Cortex of kidney (tissue), 1 donor: ENCODE measurements around the gene PLK2.

Source experiments
- DNase-seq: peaks from one replicate; lab custom pipeline; 2025; lab: John Stamatoyannopoulos, UW

The PLK2 gene

DNA sequence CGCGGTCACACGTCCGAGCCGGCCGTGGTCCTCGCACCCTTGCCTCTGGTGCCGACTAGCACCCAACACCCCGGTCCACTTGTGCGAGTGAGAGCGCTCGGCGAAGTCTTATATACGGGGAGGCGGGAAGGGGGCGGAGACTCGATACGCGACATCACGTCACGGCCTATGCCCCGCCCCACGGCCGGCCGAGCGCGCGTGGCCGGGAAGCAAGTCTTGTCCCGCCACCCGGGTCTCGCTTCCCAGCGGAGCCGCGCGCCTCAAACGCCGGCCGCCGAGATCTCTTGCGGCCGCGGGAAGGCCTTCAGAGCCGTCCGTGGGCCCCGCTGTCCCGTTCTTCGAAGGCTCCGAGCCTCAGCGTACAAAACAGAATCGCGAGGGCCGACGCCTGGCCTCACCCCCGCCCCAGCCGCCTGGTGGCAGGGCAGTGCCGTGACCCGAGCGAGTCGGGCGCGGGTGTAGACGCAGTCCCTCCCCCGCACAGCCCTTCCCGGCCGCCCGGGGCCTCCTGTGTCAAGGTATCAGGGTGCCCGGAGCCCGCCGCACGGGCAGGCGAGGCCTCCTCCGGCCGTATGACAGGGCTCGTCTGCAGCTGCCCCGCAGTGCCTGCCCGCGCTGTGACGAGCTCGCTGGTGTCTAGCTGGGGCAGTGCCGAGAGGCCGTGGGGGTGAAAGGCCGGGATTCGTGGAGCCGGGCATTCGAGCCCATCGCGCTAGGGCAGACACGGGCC lies at the start of gene PLK2:
PLK2 (minus strand) TSS at position 85 of the 730 bp plus-strand sequence. CDS start 127 bp downstream, outside the sequence.
- DNase-seq, result no peak

GRCh38 chr5:58507715-58508114 lies 47.8 kb upstream of the PLK2 start:
- DNase-seq, result no peak

DNA sequence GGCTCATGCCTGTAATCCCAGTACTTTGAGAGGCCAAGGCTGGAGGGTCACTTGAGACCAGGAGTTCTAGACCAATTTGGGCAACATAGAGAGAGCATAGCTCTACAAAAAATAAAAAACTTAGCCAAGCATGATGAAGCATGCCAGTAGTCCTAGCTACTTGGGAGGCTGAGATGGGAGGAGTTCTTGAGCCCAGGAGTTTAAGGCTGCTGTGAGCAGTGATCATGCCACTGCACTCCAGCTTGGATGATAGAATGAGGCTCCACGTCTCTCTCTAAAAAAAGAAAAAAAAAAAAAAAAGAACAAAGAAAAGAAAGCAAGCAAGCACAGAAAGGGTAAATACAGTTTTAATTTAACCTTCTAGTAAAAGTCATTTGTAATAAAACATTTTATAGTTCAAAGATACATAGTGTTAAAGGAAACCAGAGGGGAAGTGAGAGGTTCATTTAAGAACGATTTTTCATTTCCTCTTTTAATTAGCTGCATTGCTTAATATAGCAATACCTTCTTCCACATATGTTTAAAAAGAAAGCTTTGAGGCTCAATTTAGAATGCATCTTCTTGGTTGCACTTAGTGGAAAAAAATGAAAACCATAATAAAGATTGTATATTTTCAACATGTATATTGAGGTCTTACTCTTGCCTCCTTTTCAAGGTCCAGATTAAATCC lies 46.2 kb upstream of the PLK2 start:
- no peak for DNase-seq

DNA sequence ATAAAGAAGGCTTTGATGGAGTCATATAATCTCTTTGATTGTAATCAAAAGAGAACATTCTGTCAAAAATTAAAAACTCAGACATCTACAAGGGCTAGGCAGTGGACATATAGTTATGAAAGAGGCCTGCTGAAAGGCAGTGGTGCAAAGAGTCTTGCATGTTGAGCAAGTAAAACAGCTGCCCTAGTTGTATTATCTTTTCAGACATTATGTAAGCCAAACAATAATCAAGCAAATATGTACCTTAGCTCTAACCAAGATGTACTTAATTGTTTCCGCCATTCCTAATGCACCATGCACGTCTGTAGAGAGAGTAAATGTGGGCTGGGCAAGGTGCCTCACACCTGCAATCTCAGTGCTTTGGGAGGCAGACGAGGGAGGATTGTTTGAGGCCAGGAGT lies 45.6 kb upstream of the PLK2 start:
- no peak for DNase-seq

- DNase-seq, result no peak
Observed at GRCh38 chr5:58504766-58505165, 44.9 kb upstream of the PLK2 start.

DNA sequence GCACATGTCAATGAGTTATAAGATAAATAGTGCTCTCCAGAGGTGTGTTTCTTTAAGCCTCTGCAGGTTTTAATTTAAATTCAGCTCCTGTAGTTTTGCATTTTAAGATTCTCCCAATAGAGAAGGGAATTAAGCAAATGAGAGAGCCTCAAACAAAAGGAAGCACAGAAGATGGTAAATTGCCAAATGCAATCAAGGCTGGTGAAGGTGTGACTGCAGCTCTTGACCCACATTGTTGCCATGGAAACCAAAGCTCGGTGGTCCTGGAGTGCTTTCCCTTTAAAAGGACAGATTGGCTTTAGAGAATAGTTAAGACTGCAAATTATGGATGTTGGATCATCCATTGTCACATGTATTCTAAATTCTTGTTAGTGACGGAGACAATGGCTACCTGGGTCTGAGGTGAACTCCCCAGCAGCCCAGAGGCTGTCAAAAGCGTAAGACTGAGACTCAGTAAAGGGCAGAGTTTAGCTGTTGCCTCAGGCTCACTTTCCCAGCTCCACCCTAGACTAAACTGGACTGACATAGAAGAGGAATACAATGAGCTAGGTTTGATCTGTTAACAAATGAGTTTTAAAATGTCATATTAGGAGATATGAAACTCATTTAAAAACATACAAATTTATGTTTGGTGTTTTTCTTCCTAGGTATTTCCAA lies 43.6 kb upstream of the PLK2 start:
- no peak for DNase-seq

GRCh38 chr5:58501778-58502417 lies 42.0 kb upstream of the PLK2 start:
- no peak for DNase-seq

GRCh38 chr5:58499941-58500340 lies 40.1 kb upstream of the PLK2 start:
- DNase-seq, result no peak

GRCh38 chr5:58499231-58499630 lies 39.3 kb upstream of the PLK2 start:
- DNase-seq, result no peak

- no peak for DNase-seq
Observed at GRCh38 chr5:58498340-58498942, 38.6 kb upstream of the PLK2 start.

DNA sequence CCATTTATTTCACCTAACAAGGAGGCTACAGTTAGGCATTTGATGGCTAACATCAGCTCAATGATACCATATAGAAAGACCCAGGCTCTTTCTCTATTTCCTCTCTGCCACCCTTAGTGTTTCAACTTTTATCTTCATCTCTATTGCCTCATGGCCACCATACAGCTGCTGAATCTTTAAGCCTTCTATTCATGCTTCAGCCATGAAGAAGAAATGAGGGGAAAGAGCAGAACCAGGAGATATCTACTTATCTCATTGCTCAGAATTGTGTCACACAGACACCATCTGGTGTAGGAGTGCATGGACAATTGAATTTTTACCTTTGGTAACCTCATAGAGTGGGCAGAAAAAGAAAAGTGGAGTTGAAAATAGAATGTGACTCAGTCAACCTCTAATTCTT lies 38.0 kb upstream of the PLK2 start:
- no peak for DNase-seq

- no peak for DNase-seq
Observed at GRCh38 chr5:58497386-58497785, 37.5 kb upstream of the PLK2 start.

- DNase-seq, result no peak
Observed at GRCh38 chr5:58496488-58496887, 36.6 kb upstream of the PLK2 start.

DNA sequence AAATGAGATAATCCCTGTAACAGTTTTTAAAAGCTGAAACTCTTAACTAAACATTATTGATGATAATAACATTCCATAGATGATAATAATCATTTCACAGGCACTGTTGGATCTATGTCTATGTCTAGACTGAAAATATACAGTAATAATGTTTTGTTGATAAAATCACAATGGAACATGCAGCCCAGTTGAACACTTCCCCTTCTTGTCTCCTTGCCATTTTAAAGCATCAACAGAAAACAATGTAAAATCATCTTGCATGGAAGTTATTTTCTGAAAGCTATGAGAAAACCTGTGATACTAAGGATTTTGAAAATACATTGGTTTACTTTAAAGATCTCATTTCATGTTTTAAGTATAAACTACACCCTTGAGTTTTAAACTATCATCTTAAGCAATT lies 33.3 kb upstream of the PLK2 start:
- DNase-seq, result no peak

DNA sequence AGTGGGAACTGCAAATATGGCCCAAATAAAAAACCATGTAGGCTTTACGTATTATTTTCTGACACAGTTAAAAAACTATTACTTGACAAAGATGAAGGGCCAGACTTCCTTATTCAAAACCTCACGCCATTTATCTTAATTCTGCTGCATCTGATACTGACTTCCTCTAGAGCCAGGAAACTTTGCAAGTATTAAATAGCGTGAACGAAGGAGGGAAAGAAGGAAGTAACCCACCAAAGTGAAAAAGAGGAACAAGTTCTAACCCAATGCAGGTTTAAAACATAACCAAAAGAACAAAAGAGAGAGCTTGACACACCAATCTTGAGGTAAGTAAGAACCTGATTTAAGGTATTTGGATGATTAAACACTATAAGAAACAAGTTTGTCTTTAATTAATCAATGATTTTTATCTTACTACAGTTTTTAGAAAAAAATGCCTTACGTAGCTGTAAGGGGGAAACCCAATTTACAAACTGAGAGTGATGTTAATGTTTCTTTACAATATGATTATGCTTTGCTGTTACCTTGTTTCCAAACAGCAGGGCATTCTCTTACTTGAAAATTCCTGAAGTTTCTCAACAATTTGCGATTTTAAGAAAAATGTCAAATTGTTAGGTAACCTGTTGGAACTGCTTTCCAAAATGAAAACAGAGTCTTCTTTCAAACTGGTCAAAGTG lies 31.5 kb upstream of the PLK2 start, which contains the start of gene GAPT:
GAPT (plus strand) TSS at position 220 of the 677 bp plus-strand sequence. CDS start 3,102 bp downstream, outside the sequence.
- no peak for DNase-seq

GRCh38 chr5:58490402-58491050 lies 30.6 kb upstream of the PLK2 start:
- no peak for DNase-seq

DNA sequence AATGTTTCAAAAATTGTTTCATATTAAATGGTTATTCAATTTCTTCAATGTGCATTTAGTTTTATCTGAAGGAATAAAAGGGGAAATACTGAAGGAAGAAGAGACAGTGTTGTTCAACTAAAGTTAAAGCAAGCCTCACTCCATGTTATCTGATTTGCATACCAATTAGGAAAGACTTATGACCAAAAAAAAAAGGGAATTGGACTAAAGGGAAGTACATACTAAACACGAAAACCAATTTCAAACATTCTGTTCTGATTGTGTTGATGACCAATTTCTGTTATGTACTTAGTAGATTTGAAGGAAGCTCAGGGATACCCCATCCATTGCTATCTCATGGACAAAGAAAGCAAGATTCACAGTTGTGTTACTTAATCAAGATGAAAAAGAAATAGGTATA lies 26.4 kb upstream of the PLK2 start:
- no peak for DNase-seq

- DNase-seq, result no peak
Observed at GRCh38 chr5:58484505-58484904, 24.6 kb upstream of the PLK2 start.

- no peak for DNase-seq
Observed at GRCh38 chr5:58482536-58482935, 22.6 kb upstream of the PLK2 start.

DNA sequence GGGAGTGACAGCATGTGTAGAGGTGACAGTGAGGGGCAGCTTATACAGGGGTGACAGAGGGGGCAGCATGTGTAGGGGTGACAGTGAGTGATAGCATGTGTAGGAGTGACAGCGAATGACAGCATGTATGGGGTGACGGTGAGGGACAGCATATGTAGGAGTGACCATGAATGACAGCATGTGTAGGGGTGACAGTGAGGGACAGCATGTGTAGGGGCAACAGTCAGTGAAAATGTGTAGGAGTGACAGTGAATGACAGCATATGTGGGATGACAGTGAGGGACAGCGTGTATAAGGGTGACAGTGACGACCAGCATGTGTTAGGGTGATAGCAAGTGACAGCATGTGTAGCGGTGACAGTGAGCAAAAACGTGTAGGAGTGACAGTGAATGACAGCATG lies 21.9 kb upstream of the PLK2 start:
- DNase-seq, result no peak

GRCh38 chr5:58481066-58481676 lies 21.3 kb upstream of the PLK2 start:
- DNase-seq, result no peak
